Astrocyte (in vitro differentiated cells and primary cell): ENCODE data around the gene CPA1. TPM values are rescaled to one million over a fixed set of nuclear protein-coding genes. Genes with fewer than 3 reads are reported as not detected.
A peak's percentile ranks its signal among the peaks of the same experiment; 100 is the strongest.

Experiments used
- DNase-seq: peaks from one replicate; pipeline ENCODE4 v3.0.0-alpha.2; 2010; ENCODE audit warnings: low read depth
- FAIRE-seq: peaks from 2 replicates; lab custom pipeline; 2011; peaks lifted over from hg19 to GRCh38; lab: Jason Lieb, UNC
- H2AFZ ChIP-seq: 2 replicates; pipeline ENCODE4 v1.6.0; 2012; ENCODE audit warnings: low read depth, low read length, inconsistent platforms
- H3K27ac ChIP-seq: 2 replicates; pipeline ENCODE4 v1.5.1; 2011; ENCODE audit warnings: low read depth, low read length, inconsistent platforms
- H3K27me3 ChIP-seq: 2 replicates; pipeline ENCODE4 v1.6.0; 2011; ENCODE audit warnings: low read length, inconsistent platforms; ENCODE audit not compliant: insufficient read depth
- H3K36me3 ChIP-seq: 2 replicates; pipeline ENCODE4 v1.5.1; 2011; ENCODE audit warnings: low read length, inconsistent platforms; ENCODE audit not compliant: insufficient read depth
- H3K4me1 ChIP-seq: 2 replicates; pipeline ENCODE4 v1.5.1; 2011; ENCODE audit warnings: low read length, inconsistent platforms; ENCODE audit not compliant: insufficient read depth
- H3K4me2 ChIP-seq: 2 replicates; pipeline ENCODE4 v1.6.0; 2012; ENCODE audit warnings: low read length, inconsistent platforms
- H3K4me3 ChIP-seq: 2 replicates; pipeline ENCODE4 v1.5.1; 2011; ENCODE audit warnings: low read depth, mild to moderate bottlenecking, low read length, inconsistent platforms; ENCODE audit not compliant: insufficient read depth
- H3K79me2 ChIP-seq: 2 replicates; pipeline ENCODE4 v1.6.0; 2012; ENCODE audit warnings: mild to moderate bottlenecking, low read length, inconsistent platforms; ENCODE audit not compliant: insufficient read depth
- H3K9ac ChIP-seq: 2 replicates; pipeline ENCODE4 v1.6.0; 2012; ENCODE audit warnings: mild to moderate bottlenecking, low read length, inconsistent platforms
- H3K9me3 ChIP-seq: 2 replicates; pipeline ENCODE4 v1.5.1; 2012; ENCODE audit warnings: low read depth, mild to moderate bottlenecking, low read length, inconsistent platforms; ENCODE audit not compliant: insufficient read depth
- H4K20me1 ChIP-seq: 2 replicates; pipeline ENCODE4 v1.6.0; 2012; ENCODE audit warnings: low read length, inconsistent platforms; ENCODE audit not compliant: insufficient read depth
- H3K27ac Mint-ChIP-seq: one replicate; pipeline ENCODE4 v1.8.0; 2021; ENCODE audit warnings: mild to moderate bottlenecking, mixed read lengths; ENCODE audit not compliant: unreplicated experiment
- H3K27me3 Mint-ChIP-seq: one replicate; pipeline ENCODE4 v1.8.0; 2021; ENCODE audit warnings: low read depth, mixed read lengths; ENCODE audit not compliant: unreplicated experiment
- H3K36me3 Mint-ChIP-seq: one replicate; pipeline ENCODE4 v1.8.0; 2021; ENCODE audit warnings: low read depth, mixed read lengths; ENCODE audit not compliant: unreplicated experiment
- H3K4me1 Mint-ChIP-seq: one replicate; pipeline ENCODE4 v1.8.0; 2021; ENCODE audit warnings: low read depth, mixed read lengths; ENCODE audit not compliant: unreplicated experiment
- H3K4me3 Mint-ChIP-seq: one replicate; pipeline ENCODE4 v1.8.0; 2021; ENCODE audit warnings: mild to moderate bottlenecking, moderate library complexity, mixed read lengths; ENCODE audit not compliant: unreplicated experiment
- H3K9me3 Mint-ChIP-seq: one replicate; pipeline ENCODE4 v1.8.0; 2021; ENCODE audit warnings: mild to moderate bottlenecking, mixed read lengths; ENCODE audit not compliant: unreplicated experiment
- EZH2 ChIP-seq: IDR thresholded peaks from 2 replicates; pipeline ENCODE4 v1.6.1; 2012; ENCODE audit warnings: mild to moderate bottlenecking, low read length, inconsistent platforms; ENCODE audit not compliant: insufficient read depth
- total RNA-seq: library from RNA; stranded (reverse); gene quantifications from 2 replicates; pipeline ENCODE4 v1.2.1, GENCODE V29; 2021
- TF ChIP-seq, protein P1 (sequence below): IDR thresholded peaks from 2 replicates; pipeline ENCODE4 v1.5.1; 2011; ENCODE audit warnings: low read depth, mild to moderate bottlenecking, inconsistent platforms, low read length, moderate library complexity; ENCODE audit not compliant: insufficient read depth

Gene CPA1
- total RNA-seq, 1 donor from 2014 or later: not detected

DNA sequence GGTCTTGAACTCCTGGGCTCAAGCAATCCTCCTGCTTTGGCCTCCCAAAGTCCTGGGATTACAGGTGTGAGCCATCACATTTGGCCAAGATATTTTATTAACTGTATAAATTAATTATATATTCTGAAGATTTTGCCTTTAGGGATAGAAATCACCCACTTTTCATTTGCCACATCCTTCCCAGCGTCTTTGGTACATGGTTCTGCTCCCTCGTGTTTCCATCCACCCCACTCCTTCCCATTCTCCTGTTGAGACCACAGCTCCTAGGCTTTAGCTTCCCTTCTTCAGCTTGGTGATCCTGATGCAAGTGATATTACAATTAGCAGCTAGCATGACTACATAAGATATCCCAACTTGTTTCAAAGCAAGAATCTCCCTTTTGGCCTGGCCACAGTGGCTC lies 8.4 kb downstream of the CPA1 start:
- no peak for FAIRE-seq
- H3K4me3 ChIP-seq: no peak overlapping the region
- H3K4me3 Mint-ChIP-seq: no peak overlapping the region
- H3K4me1 Mint-ChIP-seq: peaks cover 16% of the 10 kb centered on the region
- no peak overlapping the region for H3K4me2 ChIP-seq
- H3K9ac ChIP-seq: no peak overlapping the region
- no peaks in the 10 kb centered on the region for H3K79me2 ChIP-seq
- no peaks in the 10 kb centered on the region for H3K36me3 Mint-ChIP-seq
- no peaks in the 10 kb centered on the region for H3K27me3 ChIP-seq
- no peak overlapping the region for H3K27ac ChIP-seq
- H3K27me3 Mint-ChIP-seq: peaks cover 3% of the 10 kb centered on the region
- H3K4me1 ChIP-seq: peaks cover 22% of the 10 kb centered on the region
- H3K27ac Mint-ChIP-seq: no peak overlapping the region
- no peaks in the 10 kb centered on the region for H3K9me3 ChIP-seq
- DNase-seq: no peak
- H3K9me3 Mint-ChIP-seq: no peaks in the 10 kb centered on the region
- no peaks in the 10 kb centered on the region for H4K20me1 ChIP-seq
- H2AFZ ChIP-seq: no peak overlapping the region
- H3K36me3 ChIP-seq: no peaks in the 10 kb centered on the region
- no peak for TF ChIP-seq EZH2
- TF ChIP-seq, protein P1, sequence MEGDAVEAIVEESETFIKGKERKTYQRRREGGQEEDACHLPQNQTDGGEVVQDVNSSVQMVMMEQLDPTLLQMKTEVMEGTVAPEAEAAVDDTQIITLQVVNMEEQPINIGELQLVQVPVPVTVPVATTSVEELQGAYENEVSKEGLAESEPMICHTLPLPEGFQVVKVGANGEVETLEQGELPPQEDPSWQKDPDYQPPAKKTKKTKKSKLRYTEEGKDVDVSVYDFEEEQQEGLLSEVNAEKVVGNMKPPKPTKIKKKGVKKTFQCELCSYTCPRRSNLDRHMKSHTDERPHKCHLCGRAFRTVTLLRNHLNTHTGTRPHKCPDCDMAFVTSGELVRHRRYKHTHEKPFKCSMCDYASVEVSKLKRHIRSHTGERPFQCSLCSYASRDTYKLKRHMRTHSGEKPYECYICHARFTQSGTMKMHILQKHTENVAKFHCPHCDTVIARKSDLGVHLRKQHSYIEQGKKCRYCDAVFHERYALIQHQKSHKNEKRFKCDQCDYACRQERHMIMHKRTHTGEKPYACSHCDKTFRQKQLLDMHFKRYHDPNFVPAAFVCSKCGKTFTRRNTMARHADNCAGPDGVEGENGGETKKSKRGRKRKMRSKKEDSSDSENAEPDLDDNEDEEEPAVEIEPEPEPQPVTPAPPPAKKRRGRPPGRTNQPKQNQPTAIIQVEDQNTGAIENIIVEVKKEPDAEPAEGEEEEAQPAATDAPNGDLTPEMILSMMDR: no peak

DNA sequence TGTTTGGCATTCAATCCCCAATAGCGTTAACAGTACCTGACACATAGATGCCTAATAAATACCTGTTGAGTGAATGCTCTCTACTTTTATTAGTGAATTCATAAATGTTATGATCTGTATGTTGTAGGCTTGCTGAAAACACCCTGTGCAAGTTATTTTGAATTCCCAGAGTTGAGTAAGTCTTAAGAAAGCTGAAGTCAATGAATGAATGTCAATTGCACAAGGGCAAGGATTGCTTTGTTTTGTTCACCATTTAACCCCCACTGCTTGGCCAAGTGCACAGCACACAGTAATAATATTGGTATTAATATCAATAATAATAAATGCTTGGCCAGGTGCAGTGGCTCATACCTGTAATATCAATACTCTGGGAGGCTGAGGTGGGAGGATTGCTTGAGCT lies 10.2 kb downstream of the CPA1 start:
- Histone ChIP-seq H3K36me3 (no peaks in the 10 kb centered on the region), H3K27ac (no peak overlapping the region), H3K9ac (no peak overlapping the region), H3K9me3 (no peaks in the 10 kb centered on the region), H3K79me2 (no peaks in the 10 kb centered on the region), H3K4me2 (no peak overlapping the region), H2AFZ (no peak overlapping the region), H3K27me3 (no peaks in the 10 kb centered on the region), H4K20me1 (no peaks in the 10 kb centered on the region), H3K4me1 (peaks cover 22% of the 10 kb centered on the region), H3K4me3 (no peak overlapping the region)
- no peak overlapping the region for H3K4me3 Mint-ChIP-seq
- no peak overlapping the region for H3K27ac Mint-ChIP-seq
- H3K9me3 Mint-ChIP-seq: no peaks in the 10 kb centered on the region
- no peaks in the 10 kb centered on the region for H3K27me3 Mint-ChIP-seq
- H3K4me1 Mint-ChIP-seq: peaks cover 16% of the 10 kb centered on the region
- TF ChIP-seq, protein P1: no peak
- FAIRE-seq (no peak), DNase-seq (no peak)
- H3K36me3 Mint-ChIP-seq: no peaks in the 10 kb centered on the region

DNA sequence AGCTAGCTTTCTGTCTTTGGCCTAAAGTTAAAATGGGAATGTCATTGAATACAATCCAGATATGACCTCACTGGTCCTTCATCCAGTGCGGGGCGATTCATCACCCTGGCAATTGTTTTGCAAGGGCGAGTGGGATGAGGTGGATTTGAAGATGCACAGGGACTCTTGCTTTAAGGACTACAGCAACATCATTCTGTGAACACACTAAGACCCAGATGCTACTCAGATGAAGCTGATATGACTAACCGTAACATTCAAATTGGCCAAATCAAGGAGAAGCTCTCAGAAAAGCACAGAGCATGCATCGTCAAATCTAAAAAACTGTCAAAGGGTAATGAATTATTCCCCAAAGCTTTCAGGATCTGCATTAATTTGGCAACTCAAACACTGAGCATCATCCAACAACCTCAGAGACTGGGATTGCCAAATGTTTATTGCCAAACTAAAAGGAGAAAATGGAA lies 12.8 kb downstream of the CPA1 start:
- no peaks in the 10 kb centered on the region for H3K27me3 Mint-ChIP-seq
- H3K9ac ChIP-seq: no peak overlapping the region
- FAIRE-seq: peak; percentile 55
- no peaks in the 10 kb centered on the region for H3K79me2 ChIP-seq
- TF ChIP-seq, protein P1: no peak
- no peaks in the 10 kb centered on the region for H4K20me1 ChIP-seq
- no peaks in the 10 kb centered on the region for H3K36me3 ChIP-seq
- H3K4me2 ChIP-seq: peak overlapping the region; percentile 29
- H2AFZ ChIP-seq: no peak overlapping the region
- H3K27ac ChIP-seq: no peak overlapping the region
- DNase-seq: peak; percentile 82
- no peak overlapping the region for H3K4me3 ChIP-seq
- H3K9me3 ChIP-seq: no peaks in the 10 kb centered on the region
- H3K9me3 Mint-ChIP-seq: no peaks in the 10 kb centered on the region
- no peak overlapping the region for H3K4me3 Mint-ChIP-seq
- H3K4me1 Mint-ChIP-seq: peaks cover 9% of the 10 kb centered on the region
- peaks cover 13% of the 10 kb centered on the region for H3K4me1 ChIP-seq
- H3K27me3 ChIP-seq: no peaks in the 10 kb centered on the region
- no peak overlapping the region for H3K27ac Mint-ChIP-seq
- H3K36me3 Mint-ChIP-seq: peaks cover 2% of the 10 kb centered on the region
